HEK293 (cell line): ENCODE results near the gene PLA2G4D.

Source experiments
- CTCF ChIA-PET: fragments of 350-600 bp; formaldehyde crosslinking; extraction: SDS; loops from one replicate; lab custom pipeline; 2021; ENCODE audit warnings: antibody characterized with exemption; lab: Yijun Ruan, JAX
- POLR2A ChIA-PET: fragments of 300-600 bp; formaldehyde crosslinking; extraction: SDS; loops from one replicate; lab custom pipeline; 2020; ENCODE audit warnings: antibody characterized with exemption, inconsistent platforms; lab: Yijun Ruan, JAX
- H3K27ac ChIP-seq: fragments of 200-500 bp; sonication (Bioruptor generic); 2 replicates; pipeline ENCODE4 v1.5.1; 2014; ENCODE audit warnings: low read depth, low read length, control low read depth, inconsistent platforms; ENCODE audit errors: extremely low read depth
- H3K36me3 ChIP-seq, 2 experiments: fragments of 200-500 bp in 1 of 2; sonication (Bioruptor generic) in 1 of 2; 1 replicate in 1 of 2; 2 replicates in 1 of 2; pipeline ENCODE4 v1.5.1; 2014 to 2017; ENCODE audit warnings: inconsistent platforms in 2 of 2, low read length in 2 of 2; ENCODE audit not compliant: control insufficient read depth in 2 of 2, insufficient read depth in 1 of 2
- H3K4me1 ChIP-seq: fragments of 200-500 bp; sonication (Bioruptor generic); 2 replicates; pipeline ENCODE4 v1.5.1; 2014; ENCODE audit warnings: mild to moderate bottlenecking, low read length, inconsistent platforms; ENCODE audit not compliant: control insufficient read depth, insufficient read depth
- H3K4me3 ChIP-seq: 2 replicates; pipeline ENCODE4 v1.5.1; 2011; ENCODE audit warnings: low read depth, mild to moderate bottlenecking, control low read depth, low read length, moderate library complexity
- H3K9me3 ChIP-seq: fragments of 200-500 bp; sonication (Bioruptor generic); 2 replicates; pipeline ENCODE4 v1.5.1; 2014; ENCODE audit warnings: low read depth, low read length, inconsistent platforms; ENCODE audit not compliant: control insufficient read depth, insufficient read depth
- EGR2 ChIP-seq: fragments of 450-650 bp; formaldehyde crosslinking; IDR thresholded peaks from 2 replicates; pipeline ENCODE4 v1.5.1; 2016; ENCODE audit warnings: low read depth, missing biosample characterization, missing genetic modification characterization
- FEZF1 ChIP-seq: fragments of 450-650 bp; formaldehyde crosslinking; IDR thresholded peaks from 2 replicates; pipeline ENCODE4 v1.5.1; 2016; ENCODE audit warnings: missing biosample characterization, missing genetic modification characterization
- GLI4 ChIP-seq: fragments of 450-650 bp; formaldehyde crosslinking; IDR thresholded peaks from 2 replicates; pipeline ENCODE4 v1.5.1; 2016; ENCODE audit warnings: missing biosample characterization, missing genetic modification characterization
- OSR2 ChIP-seq: fragments of 450-650 bp; formaldehyde crosslinking; IDR thresholded peaks from 2 replicates; pipeline ENCODE4 v1.5.1; 2016; ENCODE audit warnings: missing biosample characterization, missing genetic modification characterization
- SP7 ChIP-seq: fragments of 450-650 bp; formaldehyde crosslinking; IDR thresholded peaks from 2 replicates; pipeline ENCODE4 v1.5.1; 2016; ENCODE audit warnings: missing biosample characterization, missing genetic modification characterization
- ZFP69B ChIP-seq: fragments of 450-650 bp; formaldehyde crosslinking; IDR thresholded peaks from 2 replicates; pipeline ENCODE4 v1.5.1; 2016; ENCODE audit warnings: missing biosample characterization, missing genetic modification characterization
- ZNF184 ChIP-seq: fragments of 450-650 bp; IDR thresholded peaks from 2 replicates; pipeline ENCODE4 v1.5.1; 2018; ENCODE audit warnings: missing biosample characterization, mild to moderate bottlenecking, missing genetic modification characterization
- ZNF324 ChIP-seq: fragments of 450-650 bp; formaldehyde crosslinking; IDR thresholded peaks from 2 replicates; pipeline ENCODE4 v1.5.1; 2016; ENCODE audit warnings: missing biosample characterization, missing genetic modification characterization
- ZNF510 ChIP-seq: fragments of 450-650 bp; formaldehyde crosslinking; IDR thresholded peaks from 2 replicates; pipeline ENCODE4 v1.5.1; 2018; ENCODE audit warnings: mild to moderate bottlenecking, missing genetic modification characterization, missing biosample characterization; ENCODE audit not compliant: insufficient replicate concordance
- ZNF544 ChIP-seq: fragments of 450-650 bp; formaldehyde crosslinking; IDR thresholded peaks from 2 replicates; pipeline ENCODE4 v1.5.0; 2017; ENCODE audit warnings: missing biosample characterization, missing genetic modification characterization
- ZNF549 ChIP-seq: fragments of 450-650 bp; IDR thresholded peaks from 2 replicates; pipeline ENCODE4 v1.5.1; 2018; ENCODE audit warnings: missing biosample characterization, missing genetic modification characterization, mild to moderate bottlenecking, inconsistent platforms, moderate library complexity
- ZNF580 ChIP-seq: fragments of 450-650 bp; formaldehyde crosslinking; IDR thresholded peaks from 2 replicates; pipeline ENCODE4 v1.5.1; 2016; ENCODE audit warnings: missing biosample characterization, missing genetic modification characterization
- ZNF621 ChIP-seq: fragments of 450-650 bp; formaldehyde crosslinking; IDR thresholded peaks from 2 replicates; pipeline ENCODE4 v1.5.1; 2017; ENCODE audit warnings: missing biosample characterization, missing genetic modification characterization
- ZNF670 ChIP-seq: fragments of 450-650 bp; formaldehyde crosslinking; IDR thresholded peaks from 2 replicates; pipeline ENCODE4 v1.5.1; 2016; ENCODE audit warnings: missing biosample characterization, missing genetic modification characterization, low read depth
- TF ChIP-seq, protein P1 (sequence below): fragments of 450-650 bp; formaldehyde crosslinking; conservative IDR thresholded peaks from 2 replicates; pipeline ENCODE4 v1.5.1; 2016; ENCODE audit warnings: low read depth, missing biosample characterization, missing genetic modification characterization

PLA2G4D gene

DNA sequence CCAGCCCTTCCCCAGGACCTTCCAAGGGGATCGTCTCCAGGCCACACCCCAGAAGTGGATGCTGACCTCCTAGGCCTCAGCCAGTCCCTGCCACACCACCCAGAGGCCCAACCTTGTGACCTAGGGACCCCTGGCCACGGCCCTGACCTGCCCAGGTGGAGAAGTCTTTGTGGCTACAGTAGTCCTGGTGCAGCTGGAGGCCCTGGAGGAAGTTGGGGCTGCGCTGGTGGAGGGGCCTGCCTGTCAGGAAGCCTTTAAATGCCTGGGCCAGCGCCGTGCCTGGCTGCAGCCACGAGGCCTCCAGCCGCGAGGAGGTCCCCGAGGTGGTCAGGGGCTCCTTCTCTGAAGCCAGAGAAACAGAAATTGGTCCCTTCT is 23.4 kb downstream of the PLA2G4D start (continued):
- TF ChIP-seq, protein P1, sequence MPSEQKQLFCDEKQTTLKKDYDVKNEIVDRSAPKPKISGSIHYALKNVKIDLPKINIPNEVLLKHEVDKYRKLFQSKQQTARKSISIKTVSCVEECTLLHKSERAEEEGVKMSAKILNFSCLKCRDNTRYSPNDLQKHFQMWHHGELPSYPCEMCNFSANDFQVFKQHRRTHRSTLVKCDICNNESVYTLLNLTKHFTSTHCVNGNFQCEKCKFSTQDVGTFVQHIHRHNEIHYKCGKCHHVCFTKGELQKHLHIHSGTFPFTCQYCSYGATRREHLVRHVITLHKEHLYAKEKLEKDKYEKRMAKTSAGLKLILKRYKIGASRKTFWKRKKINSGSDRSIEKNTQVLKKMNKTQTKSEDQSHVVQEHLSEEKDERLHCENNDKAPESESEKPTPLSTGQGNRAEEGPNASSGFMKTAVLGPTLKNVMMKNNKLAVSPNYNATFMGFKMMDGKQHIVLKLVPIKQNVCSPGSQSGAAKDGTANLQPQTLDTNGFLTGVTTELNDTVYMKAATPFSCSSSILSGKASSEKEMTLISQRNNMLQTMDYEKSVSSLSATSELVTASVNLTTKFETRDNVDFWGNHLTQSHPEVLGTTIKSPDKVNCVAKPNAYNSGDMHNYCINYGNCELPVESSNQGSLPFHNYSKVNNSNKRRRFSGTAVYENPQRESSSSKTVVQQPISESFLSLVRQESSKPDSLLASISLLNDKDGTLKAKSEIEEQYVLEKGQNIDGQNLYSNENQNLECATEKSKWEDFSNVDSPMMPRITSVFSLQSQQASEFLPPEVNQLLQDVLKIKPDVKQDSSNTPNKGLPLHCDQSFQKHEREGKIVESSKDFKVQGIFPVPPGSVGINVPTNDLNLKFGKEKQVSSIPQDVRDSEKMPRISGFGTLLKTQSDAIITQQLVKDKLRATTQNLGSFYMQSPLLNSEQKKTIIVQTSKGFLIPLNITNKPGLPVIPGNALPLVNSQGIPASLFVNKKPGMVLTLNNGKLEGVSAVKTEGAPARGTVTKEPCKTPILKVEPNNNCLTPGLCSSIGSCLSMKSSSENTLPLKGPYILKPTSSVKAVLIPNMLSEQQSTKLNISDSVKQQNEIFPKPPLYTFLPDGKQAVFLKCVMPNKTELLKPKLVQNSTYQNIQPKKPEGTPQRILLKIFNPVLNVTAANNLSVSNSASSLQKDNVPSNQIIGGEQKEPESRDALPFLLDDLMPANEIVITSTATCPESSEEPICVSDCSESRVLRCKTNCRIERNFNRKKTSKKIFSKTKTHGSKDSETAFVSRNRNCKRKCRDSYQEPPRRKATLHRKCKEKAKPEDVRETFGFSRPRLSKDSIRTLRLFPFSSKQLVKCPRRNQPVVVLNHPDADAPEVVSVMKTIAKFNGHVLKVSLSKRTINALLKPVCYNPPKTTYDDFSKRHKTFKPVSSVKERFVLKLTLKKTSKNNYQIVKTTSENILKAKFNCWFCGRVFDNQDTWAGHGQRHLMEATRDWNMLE (tag by site-specific recombination): no peak
- no peak for TF ChIP-seq ZNF580
- TF ChIP-seq EGR2 (tag by site-specific recombination): no peak
- no peak for TF ChIP-seq ZNF544 (tag by site-specific recombination)
- TF ChIP-seq ZNF549 (tag by site-specific recombination): no peak
- no peak for TF ChIP-seq GLI4 (tag by site-specific recombination)
- TF ChIP-seq ZNF324 (tag by site-specific recombination): no peak
- no peak for TF ChIP-seq ZFP69B (tag by site-specific recombination)
- TF ChIP-seq, all 188 proteins: peak for 0

- no peaks in the 10 kb centered on the region for H3K9me3 ChIP-seq
- no peaks in the 10 kb centered on the region for H3K4me1 ChIP-seq
- H3K27ac ChIP-seq: no peak overlapping the region
- TF ChIP-seq ZNF184 (tag by site-specific recombination) (no peak), SP7 (tag by site-specific recombination) (no peak), FEZF1 (tag by site-specific recombination) (no peak)
- no peak overlapping the region for H3K4me3 ChIP-seq
- ChIA-PET POLR2A (no interaction called here), CTCF (interaction anchor here (0.6 to 6.1 kb wide), 3 partner anchors 10 to 58 kb away, joined by 3 to 33 read pairs (median 4); no protein-coding TSS in a partner anchor)
- H3K36me3 ChIP-seq: no peaks in the 10 kb centered on the region
Observed at GRCh38 chr15:42070279-42070975, 23.9 kb downstream of the PLA2G4D start.

DNA sequence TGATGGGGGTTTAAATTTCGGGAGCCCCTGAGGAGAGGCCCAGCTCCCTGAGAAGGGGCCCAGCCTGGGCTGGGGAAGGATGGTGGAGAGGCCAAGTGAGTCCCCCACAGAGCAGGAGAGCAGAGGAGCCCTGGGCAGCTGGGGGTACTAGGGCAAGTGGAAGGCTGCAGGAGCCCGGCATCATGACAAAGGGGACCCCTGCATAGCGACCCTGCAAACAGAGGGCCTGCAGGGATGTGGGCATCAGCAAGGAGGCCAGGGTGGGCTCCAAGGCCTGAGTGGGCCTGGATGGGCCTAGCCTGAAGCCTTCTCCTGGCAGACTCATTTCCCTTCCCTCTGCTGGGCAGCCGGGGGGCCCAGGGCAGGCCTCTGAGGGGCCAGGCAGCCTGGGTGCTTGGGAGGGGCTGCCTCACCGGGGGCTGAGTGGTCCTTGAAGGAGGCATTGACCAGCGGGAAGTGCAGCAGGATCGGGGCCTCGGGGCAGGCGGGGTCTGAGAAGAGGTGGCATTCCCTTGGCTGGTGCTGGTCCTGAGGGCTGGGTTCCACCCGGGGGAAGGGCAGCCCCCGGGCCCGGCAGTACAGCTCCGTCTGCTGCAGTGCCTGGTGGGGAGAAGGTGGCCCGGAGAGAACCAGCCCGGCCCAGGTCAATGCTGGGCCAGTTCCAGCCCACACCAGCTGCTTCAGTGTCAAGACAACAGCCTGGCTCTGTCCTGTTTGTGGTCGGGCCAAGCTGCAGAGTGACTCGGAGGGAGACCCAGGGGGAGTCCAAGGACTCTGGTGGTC is 24.7 kb downstream of the PLA2G4D start:
- POLR2A ChIA-PET: no interaction called here
- Histone ChIP-seq H3K9me3 (no peaks in the 10 kb centered on the region), H3K4me3 (no peak overlapping the region), H3K27ac (no peak overlapping the region)
- CTCF ChIA-PET: interaction anchor here (0.6 to 6.1 kb wide), 5 partner anchors 11 to 69 kb away, joined by 3 to 33 read pairs (median 3); no protein-coding TSS in a partner anchor
- TF ChIP-seq ZNF670 (tag by site-specific recombination): no peak
- TF ChIP-seq OSR2 (tag by site-specific recombination): no peak
- TF ChIP-seq ZNF621 (tag by site-specific recombination): no peak
- TF ChIP-seq ZNF510: no peak
- TF ChIP-seq, all 188 proteins: peak for 0
- H3K4me1 ChIP-seq: no peaks in the 10 kb centered on the region
- no peaks in the 10 kb centered on the region for H3K36me3 ChIP-seq
